ENCODE measurements around the gene PRICKLE1. TPM values are rescaled to one million over a fixed set of nuclear protein-coding genes. Genes with fewer than 3 reads are reported as not detected.

The PRICKLE1 gene
- total and polyA plus RNA-seq, 2 of the 4 experiments (the other 2 are of a cell fraction) = 21.3 to 21.7 TPM

DNA sequence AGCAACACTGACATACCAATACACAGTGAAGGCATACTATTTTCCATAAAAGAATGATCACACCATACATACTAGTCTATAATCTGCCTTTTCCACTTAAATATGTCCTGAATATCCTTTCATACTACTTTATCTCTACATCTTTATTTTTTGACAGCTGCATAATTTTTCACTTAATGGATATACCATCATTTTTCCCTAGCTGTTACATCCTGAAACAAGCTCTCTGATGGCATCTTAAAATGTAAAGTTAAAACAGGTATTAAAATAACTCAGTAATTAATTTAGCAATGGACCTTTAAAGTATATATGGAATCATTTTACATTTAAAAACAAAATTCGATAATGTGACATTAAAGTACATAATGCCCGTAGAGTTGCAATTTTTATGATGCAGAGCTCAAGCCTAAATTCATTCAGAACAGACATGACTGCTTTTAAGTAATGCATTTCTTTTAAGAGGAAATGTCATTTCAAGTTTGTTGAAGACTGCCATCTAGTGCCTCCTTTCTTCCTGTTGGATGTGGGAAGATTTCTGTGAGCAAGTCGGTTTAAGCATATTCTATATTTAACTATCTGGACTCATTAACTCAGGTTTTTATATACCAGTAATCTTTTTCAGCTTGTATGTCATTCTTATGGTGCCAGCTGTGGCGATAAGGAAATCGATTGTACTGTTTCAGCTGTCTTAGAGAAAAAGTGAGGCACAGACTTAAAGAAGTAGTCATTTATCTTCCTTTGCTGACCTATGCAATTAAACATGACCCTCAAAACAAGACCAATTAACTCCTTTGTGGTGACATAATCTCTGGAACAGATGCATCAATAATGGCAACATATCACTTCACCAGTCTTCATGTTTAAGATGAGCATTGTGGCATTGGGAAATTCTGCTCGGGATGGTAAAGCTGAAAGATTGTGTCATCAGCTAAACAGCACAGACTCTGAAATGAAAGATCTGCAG lies 20.3 kb downstream of the PRICKLE1 start:
- Histone ChIP-seq H3K18ac (ENCODE audit: low read depth, low read length) (no peak overlapping the region), H4K5ac (ENCODE audit: low read depth, low read length) (no peak overlapping the region), H3K36me3 (ENCODE audit: control insufficient read depth, insufficient read depth, low read length) (no peaks in the 10 kb centered on the region), H3K4ac (ENCODE audit: low read depth, low read length) (no peak overlapping the region), H2AFZ (replicated peaks; ENCODE audit: low read length, poor library complexity) (no peak overlapping the region), H3K27ac (ENCODE audit: insufficient read depth, low read length) (no peak overlapping the region), H4K20me1 (ENCODE audit: insufficient read depth, low read length) (no peaks in the 10 kb centered on the region), H3K23ac (ENCODE audit: low read depth, low read length) (no peak overlapping the region), H3K14ac (replicated peaks; ENCODE audit: low read depth, low read length) (no peak overlapping the region), H4K91ac (ENCODE audit: insufficient read depth, low read depth, low read length) (no peak overlapping the region), H3K4me1 (ENCODE audit: control insufficient read depth, insufficient read depth, low read length) (peaks cover 20% of the 10 kb centered on the region), H3K9me1 (ENCODE audit: insufficient read depth, low read length) (peaks cover 14% of the 10 kb centered on the region), H2BK5ac (ENCODE audit: low read depth, low read length, poor library complexity, severe bottlenecking) (no peak overlapping the region), H3K56ac (ENCODE audit: extremely low read depth, insufficient read depth, low read length) (no peak overlapping the region), H3K9me3 (ENCODE audit: control insufficient read depth, insufficient read depth, low read length) (no peaks in the 10 kb centered on the region), H2BK120ac (ENCODE audit: low read depth, low read length) (no peak overlapping the region), H2BK15ac (ENCODE audit: low read depth, low read length) (no peak overlapping the region), H4K8ac (ENCODE audit: low read depth in 2 of 2, low read length in 2 of 2) (no peak overlapping the region), H2AK5ac (ENCODE audit: low read depth, low read length) (no peak overlapping the region), H2BK20ac (ENCODE audit: low read depth, low read length) (no peak overlapping the region), H3K9ac (ENCODE audit: low read depth, low read length) (no peak overlapping the region), H3K4me2 (ENCODE audit: low read depth, low read length) (no peak overlapping the region), H2AK9ac (replicated peaks; ENCODE audit: low read depth, low read length, poor library complexity) (no peak overlapping the region), H3K79me1 (ENCODE audit: low read depth in 1 of 2, low read length in 2 of 2) (peaks cover 7 to 40% of the 10 kb centered on the region in 2 experiments; a peak in 3 of 4 replicates), H3K4me3 (ENCODE audit: insufficient read depth, low read depth, low read length) (no peak overlapping the region), H3K27me3 (ENCODE audit: control insufficient read depth, insufficient read depth, low read length) (no peaks in the 10 kb centered on the region)
- peak; percentile 25; the same call in 1 of the 2 replicates for ATAC-seq (ENCODE audit: low read depth)
- ChIA-PET CTCF (interaction anchor here (0.5 to 2.7 kb wide), 10 partner anchors 9 to 770 kb away, joined by 3 to 22 read pairs (median 3); no protein-coding TSS in a partner anchor), POLR2A (ENCODE audit: unreplicated experiment) (interaction anchor here (0.6 kb wide), 1 partner anchor 322 kb away, joined by 7 read pairs; no protein-coding TSS in a partner anchor)
- WGBS, 2 experiments (ENCODE audit: extremely low coverage in 2 of 2, insufficient read length in 1 of 2) = no CpG with 5 or more reads among the region's 6 CpGs
- in situ Hi-C loops (cut with MboI; ENCODE audit: low sequenced_read_pairs) (loop anchor here (5.0 to 10.0 kb wide), 2 partner anchors 77 to 444 kb away; no protein-coding TSS in a partner anchor), dilution Hi-C loops (cut with HindIII; ENCODE audit: low sequenced_read_pairs, unreplicated experiment) (no loop called here), intact Hi-C loops (cut with micrococcal nuclease) (loop anchor here (1.0 to 5.0 kb wide), 5 partner anchors 86 to 1292 kb away; no protein-coding TSS in a partner anchor)
- peak; percentile 80 for DNase-seq
- BruUV-seq (replicated peaks) = no TSS peak
- TF ChIP-seq, protein P1, sequence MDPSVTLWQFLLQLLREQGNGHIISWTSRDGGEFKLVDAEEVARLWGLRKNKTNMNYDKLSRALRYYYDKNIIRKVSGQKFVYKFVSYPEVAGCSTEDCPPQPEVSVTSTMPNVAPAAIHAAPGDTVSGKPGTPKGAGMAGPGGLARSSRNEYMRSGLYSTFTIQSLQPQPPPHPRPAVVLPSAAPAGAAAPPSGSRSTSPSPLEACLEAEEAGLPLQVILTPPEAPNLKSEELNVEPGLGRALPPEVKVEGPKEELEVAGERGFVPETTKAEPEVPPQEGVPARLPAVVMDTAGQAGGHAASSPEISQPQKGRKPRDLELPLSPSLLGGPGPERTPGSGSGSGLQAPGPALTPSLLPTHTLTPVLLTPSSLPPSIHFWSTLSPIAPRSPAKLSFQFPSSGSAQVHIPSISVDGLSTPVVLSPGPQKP (IDR thresholded peaks at IDR 0.05; ENCODE audit: borderline replicate concordance, low read depth, low read length) = no peak
- TF ChIP-seq CEBPB (IDR thresholded peaks at IDR 0.05; ENCODE audit: low read depth, low read length) (peak; percentile 17; the same call in 1 of the 2 replicates), CHD1 (IDR thresholded peaks at IDR 0.05; ENCODE audit: low read depth, low read length) (no peak), MXI1 (IDR thresholded peaks at IDR 0.05; ENCODE audit: borderline replicate concordance, low read depth, low read length) (no peak), RAD21 (IDR thresholded peaks at IDR 0.05; ENCODE audit: low read length) (peak; percentile 60), POLR2A (IDR thresholded peaks at IDR 0.05; ENCODE audit: low read depth, low read length) (no peak), MAFK (IDR thresholded peaks at IDR 0.05; ENCODE audit: low read depth, low read length) (peak; percentile 68), RFX5 (IDR thresholded peaks at IDR 0.05; ENCODE audit: low read depth, low read length) (no peak), RCOR1 (IDR thresholded peaks at IDR 0.05; ENCODE audit: insufficient replicate concordance, low read length) (no peak), SMC3 (IDR thresholded peaks at IDR 0.05; ENCODE audit: low read depth, low read length) (peak; percentile 47), BHLHE40 (IDR thresholded peaks at IDR 0.05; ENCODE audit: low read depth, low read length) (no peak)
- TF ChIP-seq, protein P2, sequence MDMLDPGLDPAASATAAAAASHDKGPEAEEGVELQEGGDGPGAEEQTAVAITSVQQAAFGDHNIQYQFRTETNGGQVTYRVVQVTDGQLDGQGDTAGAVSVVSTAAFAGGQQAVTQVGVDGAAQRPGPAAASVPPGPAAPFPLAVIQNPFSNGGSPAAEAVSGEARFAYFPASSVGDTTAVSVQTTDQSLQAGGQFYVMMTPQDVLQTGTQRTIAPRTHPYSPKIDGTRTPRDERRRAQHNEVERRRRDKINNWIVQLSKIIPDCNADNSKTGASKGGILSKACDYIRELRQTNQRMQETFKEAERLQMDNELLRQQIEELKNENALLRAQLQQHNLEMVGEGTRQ (IDR thresholded peaks at IDR 0.05; ENCODE audit: low read depth, low read length) = no peak
- TF ChIP-seq, protein P3, sequence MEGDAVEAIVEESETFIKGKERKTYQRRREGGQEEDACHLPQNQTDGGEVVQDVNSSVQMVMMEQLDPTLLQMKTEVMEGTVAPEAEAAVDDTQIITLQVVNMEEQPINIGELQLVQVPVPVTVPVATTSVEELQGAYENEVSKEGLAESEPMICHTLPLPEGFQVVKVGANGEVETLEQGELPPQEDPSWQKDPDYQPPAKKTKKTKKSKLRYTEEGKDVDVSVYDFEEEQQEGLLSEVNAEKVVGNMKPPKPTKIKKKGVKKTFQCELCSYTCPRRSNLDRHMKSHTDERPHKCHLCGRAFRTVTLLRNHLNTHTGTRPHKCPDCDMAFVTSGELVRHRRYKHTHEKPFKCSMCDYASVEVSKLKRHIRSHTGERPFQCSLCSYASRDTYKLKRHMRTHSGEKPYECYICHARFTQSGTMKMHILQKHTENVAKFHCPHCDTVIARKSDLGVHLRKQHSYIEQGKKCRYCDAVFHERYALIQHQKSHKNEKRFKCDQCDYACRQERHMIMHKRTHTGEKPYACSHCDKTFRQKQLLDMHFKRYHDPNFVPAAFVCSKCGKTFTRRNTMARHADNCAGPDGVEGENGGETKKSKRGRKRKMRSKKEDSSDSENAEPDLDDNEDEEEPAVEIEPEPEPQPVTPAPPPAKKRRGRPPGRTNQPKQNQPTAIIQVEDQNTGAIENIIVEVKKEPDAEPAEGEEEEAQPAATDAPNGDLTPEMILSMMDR (conservative IDR thresholded peaks at IDR 0.05; ENCODE audit: low read depth, low read length) = peak; percentile 69
